Measurements from ENCODE around the gene TBX4.

GRCh38 chr17:61483778-61484116 is 31.5 kb downstream of the TBX4 start:
- no peak for TF ChIP-seq CTCF (conservative IDR thresholded peaks at IDR 0.05 in 1 of 2, IDR thresholded peaks at IDR 0.05 in 1 of 2; ENCODE audit: extremely low read depth in 1 of 2, insufficient read depth in 1 of 2, low read depth in 1 of 2, low read length in 2 of 2)
- no peak for TF ChIP-seq EZH2 (IDR thresholded peaks at IDR 0.05; ENCODE audit: borderline replicate concordance, low read length)

Measured in mammary epithelial cell (primary cell).